GM19397 (cell line): ENCODE results near the gene KIF20B.

Source experiments
- ATAC-seq: cut with Tn5 transposase; IDR thresholded peaks from one replicate; pipeline ENCODE4 v1.9.1; 2021; ENCODE audit warnings: mild to moderate bottlenecking, moderate library complexity; ENCODE audit not compliant: unreplicated experiment

Gene KIF20B

GRCh38 chr10:89683883-89684282 is 17.5 kb upstream of the KIF20B start:
- ATAC-seq = no peak

GRCh38 chr10:89684604-89685003 is 16.8 kb upstream of the KIF20B start:
- no peak for ATAC-seq

DNA sequence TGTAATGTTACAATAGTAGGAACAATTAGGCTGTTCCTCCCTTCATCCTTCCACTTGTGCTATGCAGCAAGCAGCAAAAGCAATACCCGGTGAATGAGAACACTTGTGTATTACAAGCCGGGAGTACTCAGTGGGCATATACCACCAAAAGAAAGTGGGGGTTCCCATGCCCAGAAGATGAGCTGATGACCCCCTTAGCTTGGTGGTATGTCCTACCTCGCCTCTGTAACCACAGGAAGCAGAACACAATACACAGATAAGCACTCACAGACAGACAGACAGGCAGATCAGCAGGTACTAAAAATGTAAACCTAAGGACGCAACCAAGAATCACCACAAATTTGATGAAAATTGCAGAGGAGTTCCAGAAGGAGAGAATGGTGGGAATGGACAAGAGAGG is 15.5 kb upstream of the KIF20B start:
- ATAC-seq = no peak

DNA sequence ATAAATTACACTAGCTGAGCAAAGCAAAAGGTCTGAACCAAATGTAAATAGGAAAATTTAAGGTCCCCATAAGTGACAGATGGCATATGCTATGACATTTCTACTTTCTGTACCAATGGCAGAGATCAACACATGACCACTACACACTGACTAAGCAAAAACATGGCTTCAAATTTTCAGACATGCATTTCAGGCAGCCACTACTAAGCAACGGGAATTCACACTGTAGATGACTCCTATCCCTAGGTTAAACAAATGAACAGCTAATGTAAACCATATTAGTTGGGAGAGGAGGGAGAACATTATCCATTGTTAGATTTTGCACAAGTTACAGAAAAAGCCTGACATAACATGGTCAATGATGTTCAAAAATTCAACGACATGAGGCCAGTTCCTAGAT is 11.4 kb upstream of the KIF20B start:
- no peak for ATAC-seq

GRCh38 chr10:89692416-89692815 is 9.0 kb upstream of the KIF20B start:
- no peak for ATAC-seq

DNA sequence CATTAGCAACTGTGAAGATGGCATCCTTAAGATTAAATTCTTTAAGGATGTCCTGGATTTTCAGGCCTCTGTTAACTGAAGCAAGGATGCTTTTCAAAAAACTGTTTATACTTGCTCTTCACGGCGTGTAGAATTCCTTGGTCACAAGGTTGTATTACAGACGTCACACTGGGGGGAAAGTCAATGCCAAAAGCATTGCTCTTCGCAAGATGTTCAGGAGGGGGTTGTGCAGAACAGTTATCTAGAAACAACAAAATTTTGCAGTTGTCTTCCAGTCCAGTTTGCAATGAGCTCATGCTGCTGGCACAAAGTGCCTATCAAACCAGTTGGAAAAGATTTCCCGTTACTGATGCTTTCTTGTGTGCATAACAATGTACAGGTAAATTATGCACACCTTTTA is 8.2 kb upstream of the KIF20B start:
- no peak for ATAC-seq

GRCh38 chr10:89695307-89695706 is 6.1 kb upstream of the KIF20B start:
- no peak for ATAC-seq

DNA sequence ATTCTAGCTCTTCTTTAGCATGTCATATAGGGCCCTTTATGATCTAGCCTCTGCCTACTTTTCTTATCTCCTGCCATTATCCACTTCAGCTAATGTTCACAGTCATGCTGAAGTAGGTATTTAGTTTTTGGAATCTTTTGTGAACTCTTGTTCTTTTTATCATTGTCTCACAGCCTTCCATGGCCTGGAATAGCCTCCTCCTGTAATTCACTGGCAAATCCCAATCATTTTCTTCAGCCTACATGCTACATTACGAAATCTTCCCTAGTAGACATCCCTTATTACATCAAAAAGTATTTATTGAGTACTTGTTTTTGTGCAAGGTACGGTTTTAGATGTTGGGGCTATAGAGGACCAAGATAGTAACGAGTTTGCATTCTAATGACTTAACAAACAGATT is 3.4 kb upstream of the KIF20B start:
- ATAC-seq = no peak

GRCh38 chr10:89699581-89700064 is 1.8 kb upstream of the KIF20B start:
- no peak for ATAC-seq

GRCh38 chr10:89700923-89701241 is 508 bp upstream of the KIF20B start:
- no peak for ATAC-seq

- ATAC-seq = no peak
Measured at GRCh38 chr10:89702121-89702480, 711 bp downstream of the KIF20B start.

DNA sequence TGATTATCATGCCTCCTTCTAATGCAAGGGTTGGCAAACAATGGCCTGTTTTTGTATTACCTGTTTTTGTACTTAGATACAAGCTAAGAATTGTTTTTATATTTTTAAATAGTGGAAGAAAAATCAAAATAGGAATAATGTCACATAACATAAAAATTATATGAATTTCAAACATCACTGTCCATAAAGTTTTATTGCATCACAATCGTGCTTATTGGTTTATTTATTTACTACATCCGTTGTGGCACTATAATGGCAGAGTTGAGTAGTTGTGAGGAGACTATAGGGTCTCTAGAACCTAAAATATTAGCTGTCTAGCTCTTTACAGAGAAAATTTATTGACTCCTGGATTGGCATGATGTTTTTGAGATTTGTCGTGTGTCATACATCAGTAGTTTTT is 4.1 kb downstream of the KIF20B start:
- ATAC-seq = no peak

- no peak for ATAC-seq
Measured at GRCh38 chr10:89706011-89706410, 4.6 kb downstream of the KIF20B start.

- no peak for ATAC-seq
Measured at GRCh38 chr10:89707372-89707771, 6.0 kb downstream of the KIF20B start.

DNA sequence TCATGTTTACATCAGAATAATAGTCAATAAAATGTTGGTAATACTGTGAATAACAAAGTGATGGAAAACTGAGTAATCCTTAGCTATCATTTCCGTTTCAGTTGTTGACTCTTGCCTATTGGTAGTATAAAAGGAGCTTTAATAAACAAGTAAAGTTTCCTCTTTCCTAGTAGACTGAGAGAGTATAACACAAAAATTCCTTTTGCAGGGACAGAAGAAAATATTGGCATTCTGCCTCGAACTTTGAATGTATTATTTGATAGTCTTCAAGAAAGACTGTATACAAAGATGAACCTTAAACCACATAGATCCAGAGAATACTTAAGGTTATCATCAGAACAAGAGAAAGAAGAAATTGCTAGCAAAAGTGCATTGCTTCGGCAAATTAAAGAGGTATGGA is 9.4 kb downstream of the KIF20B start:
- no peak for ATAC-seq

GRCh38 chr10:89734616-89735015 is 33.2 kb downstream of the KIF20B start:
- ATAC-seq = no peak

- ATAC-seq = peak; percentile 84
Measured at GRCh38 chr10:89738551-89739209, 37.3 kb downstream of the KIF20B start.

GRCh38 chr10:89741126-89741762 is 39.9 kb downstream of the KIF20B start:
- no peak for ATAC-seq

DNA sequence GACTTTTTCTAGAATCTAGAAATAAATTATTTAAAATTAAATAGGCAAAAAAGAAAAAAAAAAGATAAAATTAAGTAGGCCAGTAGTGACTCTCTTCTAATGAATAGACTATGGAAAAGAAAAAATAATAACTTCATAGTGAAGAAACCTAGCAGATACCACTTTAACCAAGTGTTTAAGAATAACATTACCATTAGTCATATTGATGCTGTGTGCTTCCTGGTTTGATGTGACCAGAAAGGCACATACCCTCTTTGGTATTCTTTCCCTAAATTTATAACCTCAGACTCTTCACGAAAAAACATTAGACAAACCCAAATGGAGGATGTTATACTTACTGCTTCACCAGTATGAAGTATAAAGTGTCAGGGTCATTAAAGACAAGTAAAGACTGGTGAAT is 42.6 kb downstream of the KIF20B start:
- no peak for ATAC-seq

DNA sequence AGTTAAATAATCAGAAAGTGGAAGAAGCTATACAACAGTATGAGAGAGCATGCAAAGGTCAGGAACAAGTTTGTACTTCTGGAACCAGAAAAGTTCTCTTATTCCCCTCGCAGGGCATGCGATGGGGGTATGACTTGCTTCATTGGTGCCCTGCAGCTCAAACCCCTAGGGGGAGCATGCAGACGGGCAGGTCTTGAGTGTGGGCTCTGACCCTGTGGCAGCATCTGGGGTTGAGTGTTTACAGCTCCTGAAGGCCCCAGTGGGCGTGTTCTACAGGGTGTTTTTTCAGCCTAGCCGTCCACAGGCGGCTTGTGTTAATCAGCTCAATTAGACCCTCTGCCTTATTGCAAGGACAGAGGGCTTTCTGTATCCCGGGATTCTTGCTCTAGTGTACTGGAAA is 44.5 kb downstream of the KIF20B start:
- ATAC-seq = no peak

GRCh38 chr10:89750441-89750840 is 49.1 kb downstream of the KIF20B start:
- no peak for ATAC-seq

GRCh38 chr10:89755374-89755773 is 54.0 kb downstream of the KIF20B start:
- no peak for ATAC-seq

DNA sequence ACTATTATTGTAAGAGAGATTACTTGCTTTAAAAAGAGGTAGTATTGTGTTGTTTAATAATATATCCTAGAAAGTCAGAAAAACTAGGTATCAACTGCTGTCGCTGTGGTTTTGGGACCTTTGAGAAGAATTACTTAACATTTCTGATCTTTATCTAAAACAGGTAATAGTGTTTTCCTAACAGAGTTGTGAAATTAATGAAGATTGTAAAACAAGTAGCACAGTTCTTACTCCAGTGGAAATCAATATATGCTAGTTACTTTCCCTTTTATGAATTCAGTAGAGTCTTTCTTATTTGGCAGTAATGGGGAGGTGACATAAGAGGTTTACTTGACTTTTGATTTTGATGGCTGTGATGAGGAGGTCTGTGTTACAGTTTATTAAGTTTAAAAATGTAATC is 58.1 kb downstream of the KIF20B start:
- ATAC-seq = no peak
